K562 (cell line): ENCODE results near the gene BZW1. TPM values are rescaled to one million over a fixed set of nuclear protein-coding genes. Genes with fewer than 3 reads are reported as not detected.

ENCODE experiments used
- ATAC-seq: fragments of 200-7000 bp; cut with Tn5 transposase; 3 replicates; pipeline ENCODE4 v1.9.1; 2020; ENCODE audit warnings: moderate library complexity
- BruUV-seq: library from RNA; stranded (reverse); fragments of 400-500 nt; replicated peaks from 2 replicates; lab custom pipeline; 2021; lab: Mats Ljungman, UMichigan
- CTCF ChIA-PET: fragments of 300-600 bp; formaldehyde crosslinking; extraction: SDS; loops from one replicate; lab custom pipeline; 2021; ENCODE audit warnings: low intra/inter-chr PET ratio; lab: Yijun Ruan, JAX
- POLR2A ChIA-PET: fragments of 300-600, 350-650 bp; sonication (Branson Sonifier 250); formaldehyde crosslinking; extraction: SDS; loops from one replicate; lab custom pipeline; 2021; ENCODE audit warnings: antibody characterized with exemption, inconsistent platforms; lab: Yijun Ruan, JAX
- DNase-seq, 4 experiments: peaks; one replicate each; pipeline versions ENCODE4 v3.0.0 to v3.0.0-alpha.2; 2011 to 2018; ENCODE audit warnings: low spot score in 3 of 4, mixed read lengths in 3 of 4; ENCODE audit errors: extremely low read depth in 1 of 4
- FAIRE-seq: peaks from 2 replicates; lab custom pipeline; 2011; peaks lifted over from hg19 to GRCh38; lab: Jason Lieb, UNC
- H2AFZ ChIP-seq: 2 replicates; pipeline ENCODE4 v1.6.0; 2011; ENCODE audit warnings: low read depth, low read length, control low read depth, inconsistent platforms
- H3K27ac ChIP-seq: fragments of 200-600 bp; 3 replicates; pipeline ENCODE4 v1.8.0; 2011; ENCODE audit warnings: low read depth, mild to moderate bottlenecking, control low read depth, inconsistent platforms, low read length, moderate library complexity, mixed read lengths; ENCODE audit errors: extremely low read depth
- H3K27me3 ChIP-seq, 2 experiments: fragments of 300-600 bp in 1 of 2; 2 replicates in 1 of 2; 3 replicates in 1 of 2; pipeline versions ENCODE4 v1.6.0 to v1.8.0; 2011; ENCODE audit warnings: inconsistent platforms in 2 of 2, low read length in 2 of 2, mild to moderate bottlenecking in 1 of 2, mixed read lengths in 1 of 2, moderate library complexity in 1 of 2; ENCODE audit not compliant: control insufficient read depth in 2 of 2, insufficient read depth in 2 of 2
- H3K36me3 ChIP-seq: fragments of 300-600 bp; 3 replicates; pipeline ENCODE4 v1.8.0; 2011; ENCODE audit warnings: mild to moderate bottlenecking, low read length, inconsistent platforms; ENCODE audit not compliant: control insufficient read depth, insufficient read depth
- H3K4me1 ChIP-seq, 2 experiments: fragments of 200-600 bp in 1 of 2; replicated peaks in 1 of 2; 2 replicates in 1 of 2; 3 replicates in 1 of 2; pipeline versions ENCODE4 v1.5.1 to v1.8.0; 2011; ENCODE audit warnings: inconsistent platforms in 2 of 2, low read length in 2 of 2, mild to moderate bottlenecking in 1 of 2, mixed read lengths in 1 of 2, moderate library complexity in 1 of 2; ENCODE audit not compliant: control insufficient read depth in 2 of 2, insufficient read depth in 2 of 2
- H3K4me2 ChIP-seq: 2 replicates; pipeline ENCODE4 v1.6.1; 2011; ENCODE audit warnings: low read length, control low read depth, inconsistent platforms, mixed read lengths; ENCODE audit not compliant: insufficient read depth
- H3K4me3 ChIP-seq: fragments of 200-600 bp; sonication (generic), shearing (Covaris generic); 2 replicates; pipeline ENCODE4 v1.5.1; 2016; ENCODE audit warnings: control low read depth, inconsistent platforms
- H3K79me2 ChIP-seq: fragments of 200-600 bp; 3 replicates; pipeline ENCODE4 v1.8.0; 2011; ENCODE audit warnings: low read length, inconsistent platforms; ENCODE audit not compliant: control insufficient read depth, insufficient read depth
- H3K9ac ChIP-seq, 2 experiments: 2 replicates each; pipeline versions ENCODE4 v1.6.0 to v1.6.1; 2011; ENCODE audit warnings: low read depth in 2 of 2, low read length in 2 of 2, control low read depth in 1 of 2, inconsistent platforms in 1 of 2, mild to moderate bottlenecking in 1 of 2, mixed read lengths in 1 of 2; ENCODE audit not compliant: insufficient read depth in 1 of 2
- H3K9me1 ChIP-seq: one replicate; pipeline ENCODE4 v1.6.0; 2011; ENCODE audit warnings: inconsistent platforms, mild to moderate bottlenecking, low read length, moderate library complexity; ENCODE audit not compliant: control insufficient read depth, insufficient read depth
- H3K9me3 ChIP-seq: replicated peaks from 2 replicates; pipeline ENCODE4 v1.5.1; 2011; ENCODE audit warnings: low read depth, low read length, inconsistent platforms; ENCODE audit not compliant: control insufficient read depth, insufficient read depth
- H4K20me1 ChIP-seq: replicated peaks from 2 replicates; pipeline ENCODE4 v1.6.1; 2011; ENCODE audit warnings: low read length, inconsistent platforms, mixed read lengths; ENCODE audit not compliant: control insufficient read depth, insufficient read depth
- MBD1 ChIP-seq: fragments of 250-450 bp; sonication (Bioruptor Pico); IDR thresholded peaks from 2 replicates; pipeline ENCODE4 v1.8.0; 2022; ENCODE audit warnings: inconsistent platforms
- RBFOX2 ChIP-seq: fragments of 200-400 bp; formaldehyde crosslinking; IDR thresholded peaks from 2 replicates; pipeline ENCODE4 v1.6.1; 2017; ENCODE audit warnings: low read depth, mild to moderate bottlenecking, low read length, moderate library complexity
- RBM14 ChIP-seq: fragments of 200-400 bp; formaldehyde crosslinking; IDR thresholded peaks from 2 replicates; pipeline ENCODE4 v1.6.1; 2018; ENCODE audit warnings: low read depth, mild to moderate bottlenecking, low read length, moderate library complexity, borderline replicate concordance; ENCODE audit not compliant: insufficient read depth
- RBM25 ChIP-seq: fragments of 200-400 bp; formaldehyde crosslinking; IDR thresholded peaks from 2 replicates; pipeline ENCODE4 v1.6.1; 2018; ENCODE audit warnings: low read length, low read depth, moderate library complexity; ENCODE audit not compliant: severe bottlenecking
- ZNF311 ChIP-seq: fragments of 250-450 bp; sonication (Bioruptor Pico); IDR thresholded peaks from 2 replicates; pipeline ENCODE4 v1.4.0; 2020; ENCODE audit warnings: mild to moderate bottlenecking, moderate library complexity
- ZNF436 ChIP-seq: fragments of 250-450, 450-650 bp; sonication (Bioruptor Pico); formaldehyde crosslinking; IDR thresholded peaks from 2 replicates; pipeline ENCODE4 v1.7.0; 2020; ENCODE audit warnings: mild to moderate bottlenecking
- ZNF76 ChIP-seq: fragments of 250-450 bp; sonication (Bioruptor Pico); IDR thresholded peaks from 2 replicates; pipeline ENCODE4 v1.4.0; 2020; ENCODE audit warnings: mild to moderate bottlenecking, moderate library complexity, borderline replicate concordance
- in situ Hi-C: fragments of 300-500 bp; cut with MboI; formaldehyde crosslinking; loops from 4 replicates; pipeline ENCODE4 v1.15.0; 2018; ENCODE audit warnings: inconsistent platforms, mixed read lengths
- intact Hi-C: fragments of 100-400 bp; cut with micrococcal nuclease; formaldehyde crosslinking; loops from 2 replicates; pipeline ENCODE4 v1.14.2; 2022
- polyA plus RNA-seq, 8 experiments: library from polyadenylated mRNA; depleted of rRNA in 4 of 8; stranded (reverse) in 5 of 8; unstranded in 3 of 8; fragments of >200 nt; fragmentation: Nextera tagmentation in 2 of 8; fragmentation: Illumina TruSeq in 1 of 8; extraction: Ambion mirVana in 2 of 8; extraction: Trizol in 1 of 8; gene quantifications; 2 replicates each; pipeline versions ENCODE4 v1.2.1 to v1.2.3, GENCODE V29; 2011 to 2014; ENCODE audit warnings: inconsistent platforms in 1 of 8, missing spikeins in 1 of 8
- total RNA-seq, 7 experiments: library from RNA; depleted of rRNA in 6 of 7; stranded (reverse); fragments of >200 nt in 6 of 7; fragmentation: Illumina TruSeq in 2 of 7; extraction: Trizol in 2 of 7; gene quantifications; 2 replicates each; pipeline versions ENCODE4 v1.2.1 to v1.2.3, GENCODE V29; 2011 to 2021; ENCODE audit warnings: low replicate concordance in 1 of 7

Gene BZW1
- total and polyA plus RNA-seq, 9 of the 15 experiments (the other 6 are each of a cell fraction or from before 2014, with no cell fraction given), result 110 to 244 (median 198) TPM

GRCh38 chr2:200847269-200847668, 35.6 kb downstream of the BZW1 start:
- BruUV-seq, result no TSS peak
- intact Hi-C loops, result no loop called here
- ATAC-seq, result no peak
- FAIRE-seq, result no peak
- Histone ChIP-seq H3K27ac (no peak overlapping the region), H3K9me1 (no peaks in the 10 kb centered on the region), H4K20me1 (no peaks in the 10 kb centered on the region), H2AFZ (no peak overlapping the region)
- ChIA-PET POLR2A (interaction anchor here (0.6 kb wide), 1 partner anchor 91 kb away, joined by 3 read pairs; no protein-coding TSS in a partner anchor), CTCF (no interaction called here)
- TF ChIP-seq ZNF76 (CRISPR knock-in tag), result no peak
- no peak for TF ChIP-seq RBFOX2
- no peak for TF ChIP-seq ZNF436 (CRISPR knock-in tag)
- TF ChIP-seq ZNF311 (CRISPR knock-in tag), result no peak
- no peak for TF ChIP-seq MBD1 (CRISPR knock-in tag)
- TF ChIP-seq RBM25, result no peak
- TF ChIP-seq RBM14, result no peak
- TF ChIP-seq, all 486 proteins: peak for 0
- Histone ChIP-seq H3K9ac (no peak overlapping the region), H3K79me2 (no peaks in the 10 kb centered on the region), H3K4me1 (peaks cover 0 to 10% of the 10 kb centered on the region in 2 experiments; a peak in 2 of 5 replicates), H3K36me3 (peaks cover 12% of the 10 kb centered on the region; the same call in 1 of the 3 replicates), H3K9me3 (no peaks in the 10 kb centered on the region), H3K27me3 (no peaks in the 10 kb centered on the region), H3K4me3 (no peak overlapping the region), H3K4me2 (no peak overlapping the region)
- no peak for DNase-seq
- in situ Hi-C loops, result no loop called here
